HG02571 (cell line): ENCODE data around the gene NREP.

ENCODE experiments used
- ATAC-seq: cut with Tn5 transposase; IDR thresholded peaks from one replicate; pipeline ENCODE4 v1.9.1; 2021; ENCODE audit warnings: mild to moderate bottlenecking, moderate library complexity; ENCODE audit not compliant: unreplicated experiment

Gene NREP

DNA sequence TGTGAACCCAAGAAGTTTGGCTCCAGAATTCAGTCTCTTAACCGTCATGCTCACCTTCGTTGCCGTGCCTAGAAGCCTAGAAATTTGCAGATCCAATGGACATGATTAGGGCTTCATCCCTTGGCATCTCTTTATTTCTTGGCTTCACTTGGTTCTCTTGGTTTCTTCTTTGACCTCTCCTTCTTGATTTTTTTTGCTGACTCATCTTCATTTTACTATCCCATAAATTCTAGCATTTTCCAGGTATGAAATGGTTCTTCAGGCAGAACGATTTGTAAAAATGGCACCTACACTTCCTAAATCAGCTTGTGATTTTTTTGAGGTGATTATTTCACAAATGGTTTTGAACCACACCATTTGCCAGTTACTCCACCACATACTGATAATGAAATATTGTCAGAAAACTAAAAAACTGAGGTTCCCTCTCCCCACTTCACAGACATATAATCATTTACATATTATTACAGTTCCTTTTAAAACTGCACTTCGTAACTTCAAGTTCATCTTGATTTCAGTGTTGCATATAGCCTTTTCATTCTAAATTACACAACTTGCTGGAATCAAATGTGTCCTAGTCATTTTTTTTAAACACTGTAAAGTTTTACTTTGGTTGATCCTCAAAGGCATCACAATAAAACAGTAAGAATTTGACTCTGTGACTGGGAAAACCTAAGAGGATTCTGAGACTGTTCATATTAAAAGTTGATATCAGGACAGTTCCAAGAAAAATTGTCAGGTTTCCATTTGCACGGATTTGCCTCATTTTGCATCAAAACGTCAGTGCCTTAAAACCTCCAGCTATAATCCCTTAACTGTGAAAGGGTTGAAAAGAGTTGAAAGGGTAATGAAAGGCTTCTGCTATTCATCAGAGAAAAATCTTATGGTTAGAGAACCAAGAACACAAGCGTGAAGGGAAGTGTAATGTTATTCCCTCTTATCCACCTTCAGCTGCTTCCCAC, 8.9 kb upstream of the NREP start:
- ATAC-seq, result no peak

DNA sequence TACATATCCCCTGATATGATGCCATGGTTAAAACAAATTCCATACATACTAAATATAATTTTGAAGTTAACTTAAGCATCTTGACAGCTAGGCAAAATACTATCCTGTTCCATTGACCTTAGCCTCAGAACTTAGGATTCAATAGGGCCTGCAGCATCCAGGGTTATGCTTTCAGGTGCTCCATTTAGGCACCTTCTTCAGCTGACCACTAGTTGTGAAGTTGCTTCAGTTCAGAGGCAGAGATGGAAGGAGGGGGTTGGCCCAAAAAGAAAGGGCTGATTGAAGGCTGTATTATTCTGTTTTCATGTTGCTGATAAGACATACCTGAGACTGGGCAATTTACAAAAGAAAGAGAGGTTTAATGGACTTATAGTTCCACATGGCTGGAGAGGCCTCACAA, 7.0 kb upstream of the NREP start:
- no peak for ATAC-seq

DNA sequence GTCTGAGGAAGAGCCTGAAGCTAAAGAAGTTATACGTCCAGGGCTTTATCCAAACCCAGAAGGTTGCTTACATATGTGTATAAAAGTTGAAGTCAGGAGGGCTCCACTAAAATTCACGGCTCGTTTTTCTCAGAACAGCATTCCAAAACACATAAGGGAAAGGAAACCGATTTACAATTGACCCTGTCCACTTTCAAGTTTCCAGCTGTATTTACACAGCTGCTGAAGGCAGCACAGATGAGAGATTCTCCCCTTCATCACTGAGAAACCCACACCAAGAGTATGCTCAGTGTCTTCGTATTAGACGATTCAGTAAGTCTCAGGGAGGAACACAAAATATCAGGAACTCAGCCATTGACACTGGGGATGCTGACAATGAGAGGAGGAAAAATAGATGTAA, 5.9 kb upstream of the NREP start:
- ATAC-seq, result no peak

DNA sequence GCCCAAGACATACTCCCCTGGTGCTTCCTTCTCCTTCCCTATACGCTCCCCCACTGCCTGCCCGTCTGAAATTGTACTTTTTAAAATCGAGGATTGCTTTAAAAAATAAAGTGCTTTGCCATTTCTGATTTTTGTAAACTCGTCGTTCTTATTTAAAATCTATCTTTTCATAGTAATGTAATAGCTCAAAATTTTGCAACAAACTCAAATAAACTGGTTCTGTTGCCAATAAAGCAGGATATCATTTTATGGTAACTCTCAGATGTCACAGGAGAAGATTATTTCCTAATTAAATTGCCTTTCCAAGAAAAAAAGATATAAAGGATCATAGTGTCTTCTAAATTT, 1.3 kb upstream of the NREP start:
- no peak for ATAC-seq

DNA sequence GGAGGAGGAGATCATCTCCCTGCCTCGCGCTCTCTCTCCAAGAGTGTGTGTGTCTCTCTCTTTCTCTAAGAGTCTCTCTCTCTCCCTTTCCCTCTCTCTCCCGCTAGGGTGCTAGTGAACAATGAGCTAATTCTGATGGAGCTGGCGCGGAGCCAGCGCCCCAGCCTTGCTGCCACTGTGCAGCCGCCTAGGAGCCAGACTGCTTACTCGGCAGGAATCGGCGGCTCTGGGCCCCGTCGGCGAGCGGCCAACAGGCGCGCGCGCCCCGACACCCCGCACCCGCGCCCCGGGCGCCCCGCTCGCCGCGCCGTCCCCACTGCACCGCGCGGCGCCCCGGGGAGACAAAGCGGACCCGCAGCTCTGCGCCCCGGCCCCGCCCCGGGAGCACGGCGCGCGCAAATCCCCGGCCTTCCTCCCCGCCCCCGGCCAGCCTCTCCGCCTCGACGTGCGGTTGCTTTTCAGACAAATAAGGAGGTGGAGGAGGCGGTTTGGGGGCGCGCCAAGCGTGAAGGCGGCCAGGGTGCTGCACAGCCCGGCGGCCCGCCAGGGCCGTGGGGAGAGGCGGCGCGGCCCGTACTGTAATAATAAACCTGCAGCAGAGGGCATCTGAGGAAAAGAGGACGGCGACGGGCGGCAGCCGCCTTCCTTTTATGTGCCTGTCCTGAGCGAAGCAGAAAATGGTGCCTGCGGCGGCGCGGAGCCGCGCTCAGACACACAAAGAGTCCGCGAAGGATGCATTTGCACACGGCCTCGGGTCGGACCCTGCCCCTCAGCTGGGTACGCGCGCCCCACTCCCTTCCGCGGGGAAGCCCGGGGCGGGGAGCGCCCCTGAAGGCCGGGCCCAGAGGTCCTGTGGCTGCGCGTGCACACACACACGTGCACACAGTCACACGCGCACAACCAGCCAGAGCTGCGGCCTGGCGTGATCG, 625 bp upstream of the NREP start:
- ATAC-seq, result peak; percentile 81

DNA sequence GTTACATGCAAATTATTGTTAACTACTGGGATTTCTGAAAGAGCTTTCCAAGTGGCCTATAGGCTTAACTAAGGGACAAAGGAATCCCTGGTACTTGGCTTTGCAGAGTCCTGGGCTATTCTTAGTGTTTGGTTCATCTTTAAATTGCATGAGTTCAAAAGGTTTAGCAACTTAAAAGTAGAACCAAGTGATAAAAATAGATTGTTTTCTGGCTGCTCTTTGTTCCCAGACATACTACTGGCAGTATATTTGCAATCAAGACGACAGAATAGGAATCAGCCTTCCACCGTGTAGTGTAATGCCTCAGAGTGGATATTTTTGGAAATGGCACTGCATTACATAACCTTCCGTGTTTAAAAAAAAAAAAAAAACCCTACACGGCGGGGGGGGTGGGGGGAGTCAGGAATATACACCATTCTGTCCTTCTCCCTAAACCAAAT, 1.0 kb downstream of the NREP start:
- ATAC-seq, result no peak

DNA sequence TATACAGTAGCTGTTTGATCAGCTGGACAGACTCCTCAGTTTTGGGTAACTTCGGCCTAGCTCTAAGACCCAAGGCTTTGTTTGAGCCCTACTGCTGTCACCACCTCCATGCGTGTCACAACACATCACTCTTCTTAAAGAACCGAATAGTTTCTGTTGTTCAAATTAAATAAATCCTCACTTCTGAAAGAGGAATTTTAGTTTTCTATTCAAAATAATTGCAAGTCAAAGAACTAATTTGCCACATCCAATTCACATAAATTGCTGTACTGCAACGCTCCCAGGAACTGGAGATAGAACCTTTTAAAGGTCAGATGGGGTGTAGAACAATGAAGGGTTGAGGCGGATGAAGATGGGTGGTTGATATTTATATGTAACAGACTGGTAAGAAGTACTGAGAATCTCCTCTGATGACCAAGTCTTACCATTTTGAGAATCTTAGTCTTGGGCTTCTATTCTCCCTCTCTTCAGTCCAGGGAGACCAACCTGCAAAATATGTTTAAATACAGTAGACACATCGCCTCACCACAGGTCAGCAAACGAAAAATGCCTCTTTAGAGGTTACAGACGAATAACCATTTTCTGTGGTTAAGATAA, 1.6 kb downstream of the NREP start:
- ATAC-seq, result no peak

DNA sequence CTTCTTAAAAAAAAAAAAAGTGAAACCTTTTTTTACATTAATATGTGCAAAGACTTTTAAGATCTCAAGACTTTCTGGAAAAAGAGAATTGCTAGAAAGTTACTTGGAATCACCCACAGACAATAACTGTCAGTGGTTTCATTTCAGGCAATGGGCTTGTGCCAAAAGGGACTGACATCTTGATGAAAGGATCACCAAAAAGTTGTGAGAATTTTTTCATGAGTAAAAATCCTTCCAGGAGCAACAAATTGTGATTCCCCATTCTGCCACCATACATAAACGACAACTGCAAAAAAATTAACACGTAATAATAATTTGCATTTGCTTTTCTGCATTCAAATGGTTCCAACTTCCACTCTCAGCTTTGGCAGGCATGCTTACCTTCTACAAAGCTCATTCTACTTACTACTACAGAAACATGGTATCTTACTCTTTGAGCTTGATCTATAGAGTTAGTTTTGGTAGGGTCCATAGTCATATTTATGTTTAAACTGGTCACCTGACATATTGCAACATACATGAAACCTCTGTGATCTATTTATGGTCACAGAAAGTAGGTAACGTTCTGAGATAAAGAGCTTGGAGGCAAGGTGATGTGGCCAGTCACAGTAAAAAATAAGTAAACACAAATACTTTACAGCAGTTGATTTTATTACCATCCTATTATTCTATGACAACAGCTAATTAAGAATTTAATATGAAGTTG, 3.0 kb downstream of the NREP start:
- no peak for ATAC-seq

DNA sequence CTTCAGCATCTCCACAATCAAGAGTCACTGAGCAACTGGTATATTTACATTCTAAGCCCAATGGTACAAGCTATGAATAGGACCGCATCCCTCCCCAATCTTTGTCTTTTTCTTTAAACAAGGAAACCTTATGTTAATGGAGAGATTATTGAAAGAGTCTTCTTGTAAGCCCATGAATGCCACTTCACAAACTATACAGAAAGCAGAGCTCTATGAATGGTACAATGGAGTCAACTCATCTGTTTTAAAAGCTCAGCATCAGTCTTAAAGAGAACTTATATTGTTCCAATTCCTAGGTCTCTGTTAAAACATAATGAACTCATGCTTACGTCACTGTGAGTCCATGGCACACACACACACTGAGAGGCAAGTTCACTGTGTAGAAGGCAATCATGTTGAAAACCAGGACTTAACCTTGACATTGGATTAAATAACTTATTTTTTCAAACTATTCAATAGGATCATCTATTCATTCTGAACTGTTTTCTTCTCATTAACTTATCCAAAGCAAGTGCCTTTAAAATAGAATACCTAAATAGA, 4.5 kb downstream of the NREP start:
- ATAC-seq, result no peak

DNA sequence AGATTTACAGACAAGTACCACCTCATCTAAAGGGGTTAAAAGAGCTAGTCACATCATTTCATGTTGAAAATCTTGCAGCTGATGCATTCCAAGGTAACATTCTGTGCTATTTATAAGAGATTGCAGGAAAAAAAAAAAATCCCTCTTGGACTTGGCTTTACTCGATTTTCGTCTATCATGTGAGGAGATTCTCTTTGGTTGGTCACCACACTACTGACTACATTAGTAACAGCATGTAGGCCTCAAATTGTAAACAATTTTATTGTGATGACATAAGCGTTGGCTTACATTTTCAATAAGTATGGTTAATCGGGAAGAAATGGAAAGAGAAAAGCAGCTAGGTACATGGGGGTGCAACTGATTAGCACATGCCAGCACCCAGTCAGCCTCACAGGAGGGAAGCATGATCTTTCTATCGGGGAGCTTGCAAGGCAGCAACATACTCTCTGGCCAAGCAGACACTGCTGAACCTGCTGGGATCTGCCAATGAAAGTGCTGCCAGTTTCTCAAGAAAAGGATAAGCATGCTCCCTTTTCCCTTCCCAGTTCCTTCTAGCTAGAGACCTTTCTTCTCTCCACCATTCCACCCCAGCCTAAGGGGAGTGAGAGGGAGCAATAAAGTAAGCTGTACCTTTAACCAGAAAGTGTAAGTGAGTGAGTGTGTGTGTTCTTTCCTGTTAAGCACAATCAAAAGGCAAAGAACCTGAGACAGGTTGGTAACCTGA, 7.5 kb downstream of the NREP start:
- ATAC-seq, result no peak

DNA sequence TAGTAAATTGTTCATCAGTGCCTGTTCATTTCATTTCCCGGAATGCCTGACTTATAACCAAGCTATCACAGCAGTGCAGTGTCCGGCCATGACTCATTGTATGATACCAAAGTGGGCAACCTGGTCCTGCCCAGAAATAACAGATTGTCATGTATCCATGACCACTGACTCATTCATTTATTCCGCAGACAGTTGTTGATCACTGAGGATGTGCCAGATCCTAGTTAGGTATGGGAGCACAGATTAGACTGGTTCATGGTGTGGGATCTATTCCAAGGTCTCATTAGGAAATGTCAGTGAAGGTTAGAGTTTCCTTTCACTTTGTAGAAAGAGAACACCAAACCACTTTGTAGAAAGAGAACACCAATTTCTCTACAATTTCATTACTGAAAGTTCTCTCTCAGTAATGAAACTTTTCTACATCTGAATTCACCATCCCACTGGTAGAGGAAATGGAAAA, 8.7 kb downstream of the NREP start:
- ATAC-seq, result no peak

DNA sequence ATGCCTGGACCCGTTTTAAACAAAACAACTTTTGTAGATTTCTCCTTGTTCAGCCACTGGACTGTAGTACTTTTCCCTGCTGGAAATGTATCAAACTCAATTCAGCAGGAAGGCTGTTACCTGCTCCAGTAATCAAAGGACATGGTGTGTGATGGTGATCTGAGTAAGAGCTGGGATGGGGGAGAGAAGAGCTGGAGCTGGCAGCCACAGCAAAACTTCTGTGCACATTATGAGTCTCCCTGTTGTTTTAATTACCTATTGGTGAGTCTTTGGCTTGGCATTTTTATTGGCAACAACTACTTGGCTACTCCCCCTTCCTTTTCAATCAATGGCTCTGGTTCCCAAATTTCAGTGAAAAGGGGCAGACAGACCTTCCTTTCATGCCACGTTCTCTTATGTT, 9.7 kb downstream of the NREP start:
- no peak for ATAC-seq

DNA sequence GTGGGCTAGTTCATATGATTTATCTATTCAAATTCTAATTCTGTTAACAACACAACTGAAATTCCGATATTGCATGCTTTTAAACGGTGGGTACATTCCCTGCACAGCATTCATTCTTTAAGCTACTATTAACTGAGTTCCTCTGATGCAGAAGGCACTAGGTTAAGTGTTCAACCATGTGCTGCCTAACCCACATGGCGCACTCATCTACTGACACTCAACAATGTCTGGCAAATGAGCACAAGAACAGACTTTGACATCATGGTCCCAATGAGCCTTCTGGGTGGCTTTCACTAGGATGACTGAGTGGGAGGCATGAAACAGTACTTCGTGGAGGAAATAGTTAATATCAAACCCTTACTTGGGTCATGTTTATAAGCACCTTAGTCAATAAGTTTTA, 10.2 kb downstream of the NREP start:
- ATAC-seq, result no peak

DNA sequence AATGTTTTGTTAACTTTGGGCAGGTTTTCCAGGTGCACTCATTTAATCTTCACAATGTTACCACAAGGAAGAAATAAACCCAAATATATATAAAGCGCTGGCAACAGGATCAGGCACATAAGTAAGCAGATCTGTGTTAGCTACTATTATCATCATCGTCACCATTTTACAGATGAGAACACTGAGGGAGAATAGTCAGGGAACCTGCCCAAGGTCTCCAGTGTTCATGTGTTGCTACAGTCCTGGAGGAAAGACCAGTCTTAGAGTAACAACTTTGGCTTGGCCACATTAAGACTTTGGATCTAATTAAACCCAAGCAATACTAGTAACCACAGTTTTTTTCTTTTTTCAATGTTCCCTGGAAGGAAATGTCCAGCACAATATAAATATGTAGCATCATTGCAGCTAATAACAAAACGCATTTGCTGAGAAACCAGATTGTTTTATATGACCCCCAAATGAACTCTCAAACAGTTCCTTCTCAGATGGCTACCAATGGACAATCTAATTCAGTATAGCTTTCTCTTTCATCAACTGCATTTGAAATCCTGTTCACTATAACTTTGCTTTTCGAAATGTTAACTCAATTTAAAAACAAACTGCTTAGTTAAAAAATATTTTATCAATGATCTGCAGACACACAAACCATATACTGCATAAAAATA, 11.8 kb downstream of the NREP start:
- no peak for ATAC-seq

DNA sequence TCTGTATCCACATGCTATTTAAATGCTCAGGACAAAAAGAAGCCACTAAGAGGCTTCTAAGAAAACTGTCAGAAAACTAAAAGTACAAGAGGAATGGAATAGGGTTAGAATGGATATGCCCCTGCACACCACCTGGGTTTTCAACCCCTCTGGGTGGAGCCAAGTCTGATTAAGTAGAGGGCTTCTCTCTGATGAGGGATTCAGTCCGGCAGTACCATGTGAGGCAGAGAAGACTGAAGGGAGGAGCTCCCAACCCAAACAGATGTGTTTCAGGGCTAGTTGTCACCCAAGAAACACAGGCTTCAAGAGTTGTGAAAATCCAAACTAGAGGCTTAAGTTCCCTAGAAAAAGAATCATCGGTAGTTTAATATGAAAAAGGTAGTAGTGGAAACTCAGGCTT, 12.5 kb downstream of the NREP start:
- no peak for ATAC-seq

DNA sequence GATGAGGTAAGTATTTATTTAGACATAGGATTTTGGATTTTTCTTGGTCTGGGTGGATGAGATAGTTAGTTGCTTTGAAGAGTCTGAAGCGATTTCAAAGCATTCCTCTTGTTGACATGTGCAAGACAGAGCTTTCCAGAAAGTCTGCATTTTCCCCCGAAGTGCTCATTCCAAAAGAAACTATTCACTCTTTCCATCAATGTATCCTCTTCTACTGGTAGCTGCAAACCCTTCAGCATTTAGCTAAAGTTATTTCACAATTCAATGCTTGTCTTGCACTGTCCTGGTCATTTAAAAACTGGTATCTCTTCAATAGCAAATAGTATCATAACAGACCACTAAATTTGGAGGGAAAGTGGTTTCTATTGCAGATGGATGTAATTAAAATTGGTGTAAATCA, 13.0 kb downstream of the NREP start:
- no peak for ATAC-seq

DNA sequence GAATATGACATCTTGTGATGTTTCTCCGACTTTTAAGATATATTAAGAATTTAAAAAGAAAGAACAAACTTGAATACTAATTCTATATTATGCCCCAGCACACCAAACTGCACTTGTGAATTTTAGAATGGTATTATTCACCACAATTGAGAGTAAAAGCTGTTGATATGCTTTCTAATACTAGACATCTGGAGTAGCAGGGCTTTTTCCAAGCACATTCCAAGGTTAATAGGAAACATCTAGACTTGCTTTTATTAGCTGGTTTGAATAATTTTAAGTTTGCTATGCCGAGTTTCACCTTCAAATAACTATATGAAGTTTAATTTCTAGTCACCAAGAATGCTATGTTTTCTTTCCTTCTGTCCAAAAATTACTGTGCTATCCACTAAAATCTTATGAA, 13.5 kb downstream of the NREP start:
- ATAC-seq, result no peak

DNA sequence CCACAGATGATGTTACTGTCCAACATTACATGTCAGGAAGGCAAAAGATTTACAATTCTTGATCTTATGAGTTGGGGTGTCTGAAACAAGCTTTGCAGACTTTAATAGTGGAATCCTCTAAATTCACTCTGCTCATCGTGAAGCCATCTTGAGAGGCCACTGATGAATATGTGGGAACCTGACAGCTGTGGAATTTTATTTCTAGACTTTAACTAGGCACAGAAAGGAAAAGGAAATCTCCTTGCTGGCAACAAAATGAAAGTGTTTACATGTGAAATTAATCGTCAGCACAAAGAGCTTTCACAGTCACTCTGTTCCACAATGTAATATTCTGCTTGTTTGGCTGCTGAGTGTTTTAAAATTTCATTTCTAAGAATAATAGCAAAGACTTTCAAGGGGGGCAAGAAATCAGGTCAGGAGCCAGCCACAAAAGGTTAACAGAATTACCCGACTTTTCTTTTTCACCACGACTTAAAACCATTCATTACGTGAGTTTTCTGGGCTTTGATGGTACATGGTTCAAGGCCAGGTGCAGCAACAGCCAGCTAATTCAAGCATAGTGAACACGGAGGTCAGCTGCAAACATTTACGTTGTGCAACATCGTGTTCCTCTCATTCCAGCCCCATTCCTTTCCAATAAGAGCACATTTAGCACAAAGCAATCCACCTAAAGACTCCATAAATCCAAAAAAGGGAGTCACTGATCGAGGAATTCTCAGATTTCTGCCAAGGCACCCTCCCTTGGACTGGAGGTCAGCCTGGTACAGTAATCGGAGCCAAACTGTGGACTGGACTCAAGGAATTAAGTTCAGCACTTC, 14.6 kb downstream of the NREP start:
- no peak for ATAC-seq
